Spleen (tissue), 13 donors: ENCODE data around the gene TDRD12. TPM values are rescaled to one million over a fixed set of nuclear protein-coding genes. Genes with fewer than 3 reads are reported as not detected.

ENCODE experiments used
- DNase-seq: peaks from one replicate; pipeline ENCODE4 v3.0.0-alpha.2; 2020
- H3K27ac ChIP-seq, 8 donors: fragments of 200-600 bp; sonication (generic) in 7 of 8; 1 replicate in 4 of 8; 2 replicates in 4 of 8; pipeline versions ENCODE4 v1.5.0 to v1.8.0; 2016 to 2021; ENCODE audit warnings: inconsistent platforms in 4 of 8, mild to moderate bottlenecking in 4 of 8, moderate library complexity in 1 of 8
- H3K27me3 ChIP-seq, 7 donors: fragments of 200-600 bp; sonication (generic) in 6 of 7; replicated peaks in 1 of 7; 1 replicate in 4 of 7; 2 replicates in 3 of 7; pipeline versions ENCODE4 v1.5.0 to v1.8.0; 2016 to 2021; ENCODE audit warnings: inconsistent platforms in 3 of 7, mild to moderate bottlenecking in 1 of 7
- H3K36me3 ChIP-seq, 6 donors: fragments of 200-600 bp; sonication (generic) in 5 of 6; 1 replicate in 4 of 6; 2 replicates in 2 of 6; pipeline versions ENCODE4 v1.5.0 to v1.8.0; 2016 to 2021; ENCODE audit warnings: inconsistent platforms in 2 of 6
- H3K4me1 ChIP-seq, 6 donors: fragments of 200-600 bp; sonication (generic) in 5 of 6; 1 replicate in 3 of 6; 2 replicates in 3 of 6; pipeline versions ENCODE4 v1.5.0 to v1.8.0; 2016 to 2021; ENCODE audit warnings: inconsistent platforms in 3 of 6
- H3K4me3 ChIP-seq, 8 donors: fragments of 200-600 bp; sonication (generic) in 7 of 8; 1 replicate in 4 of 8; 2 replicates in 4 of 8; pipeline versions ENCODE4 v1.5.0 to v1.8.0; 2016 to 2021; ENCODE audit warnings: inconsistent platforms in 4 of 8, mild to moderate bottlenecking in 4 of 8, moderate library complexity in 2 of 8
- H3K9me3 ChIP-seq, 8 donors: fragments of 200-600 bp; sonication (generic) in 7 of 8; 1 replicate in 4 of 8; 2 replicates in 4 of 8; pipeline versions ENCODE4 v1.5.0 to v1.8.0; 2016 to 2021; ENCODE audit warnings: inconsistent platforms in 4 of 8
- CTCF ChIP-seq, 11 experiments: fragments of 200-600 bp in 7 of 11; fragments of 450-650 bp in 4 of 11; sonication (generic) in 4 of 11; IDR thresholded peaks in 8 of 11; conservative IDR thresholded peaks in 3 of 11; 1 replicate in 7 of 11; 2 replicates in 4 of 11; pipeline versions ENCODE4 v1.4.0 to v1.8.0; 2016 to 2021; ENCODE audit warnings: antibody characterized with exemption in 11 of 11, inconsistent platforms in 4 of 11, mild to moderate bottlenecking in 1 of 11
- POLR2A ChIP-seq, 3 donors: fragments of 450-650 bp; IDR thresholded peaks; one replicate each; pipeline ENCODE4 v1.5.1; 2017; ENCODE audit warnings: antibody characterized with exemption in 3 of 3, mild to moderate bottlenecking in 1 of 3
- POLR2AphosphoS5 ChIP-seq, 3 donors: sonication (generic); formaldehyde crosslinking; IDR thresholded peaks; one replicate each; pipeline ENCODE4 v1.5.1; 2017; ENCODE audit warnings: antibody characterized with exemption in 3 of 3
- WGBS, 5 donors: extraction: QIAGEN DNeasy Blood & Tissue Kit in 3 of 5; methylation state at CpG; one replicate each; pipeline versions ENCODE4 v1.1.5 to v1.1.7; 2013 to 2018; 5-methylcytosine and 5-hydroxymethylcytosine counted together
- intact Hi-C: fragments of 100-400 bp; cut with DNase I; formaldehyde crosslinking; loops from one replicate; pipeline ENCODE4 v1.15.0; 2023; ENCODE audit warnings: low total_unique reads
- long read RNA-seq, 2 donors: transcript quantifications; one replicate each; lab custom pipeline, GENCODE V29; 2026
- polyA plus RNA-seq, 3 donors: library from polyadenylated mRNA; stranded (reverse); fragments of 200-250 nt; gene quantifications; one replicate each; pipeline ENCODE4 v1.2.1, GENCODE V29; 2013
- total RNA-seq, 7 donors: library from RNA; depleted of rRNA in 3 of 7; stranded (reverse); fragments of >200 nt in 3 of 7; fragmentation: NEBNext Ultra II Directional in 4 of 7; extraction: Animal tissue kit (Norgen Biotek cat#: 25700) in 4 of 7; gene quantifications; one replicate each; pipeline versions ENCODE4 v1.1.0 to v1.2.1, GENCODE V29; 2016 to 2021
- donor health status: healthy with polysubstance abuse.
- donor health status: DM: no; HTN: no; CAD: no; lungs with moderate emphysema.
- donor health status: DM: no; HTN: no; CAD: no.
- donor health status: Bipolar disorder and iron deficiency.
- donor health status: healthy.
- donor health status: DM: no; HTN: no; CAD: no.
- donor health status: DM: yes; HTN: yes; CAD: no.

TDRD12 gene
- total RNA-seq (1 to 10 TPM in 2 of 7 donors, under 1 TPM in 2, not detected in 3; 0.13 to 4.3 (median 1.4) TPM), polyA plus RNA-seq (under 1 TPM in 2 of 3 donors, not detected in 1; 0.03 to 0.33 TPM)
- long read RNA-seq, donor 1: 0 reads
- long read RNA-seq, donor 2: 0 reads

- intact Hi-C loops: no loop called here
- TF ChIP-seq CTCF (IDR thresholded peaks at IDR 0.05 in 8 of 11, conservative IDR thresholded peaks at IDR 0.05 in 3 of 11): no peak
- peak in 2 of 3 donors; percentile 26 to 37 for TF ChIP-seq POLR2AphosphoS5 (IDR thresholded peaks at IDR 0.05)
- no peak for TF ChIP-seq POLR2A (IDR thresholded peaks at IDR 0.05)
- 91 to 95% (median 94%) methylated on average over 24 to 44 of the region's 44 CpGs for WGBS, 5 donors
- Histone ChIP-seq H3K4me3 (no peak within 1 kb of the TSS), H3K9me3 (peaks cover 0 to 6% (median 0%) of the 10 kb centered on the region in 8 donors), H3K27ac (peak within 1 kb of the TSS in 1 of 8 donors; percentile 18), H3K27me3 (no peaks in the 10 kb centered on the region), H3K4me1 (no peaks in the 10 kb centered on the region), H3K36me3 (peaks cover 0 to 33% (median 6%) of the 10 kb centered on the region in 6 donors)
- DNase-seq: no peak
Observed at GRCh38 chr19:32719611-32720059, at the start of gene TDRD12. Gene TDRD12 (plus strand): TSS chr19:32719767. CDS start chr19:32720073, 306 bp downstream.

- no peak for DNase-seq
- Histone ChIP-seq H3K27me3 (peaks cover 0 to 16% (median 14%) of the 10 kb centered on the region in 7 donors), H3K9me3 (no peaks in the 10 kb centered on the region), H3K36me3 (peaks cover 0 to 13% (median under 1%) of the 10 kb centered on the region in 6 donors), H3K4me3 (no peak overlapping the region), H3K4me1 (peaks cover 16 to 72% (median 45%) of the 10 kb centered on the region in 6 donors), H3K27ac (no peak overlapping the region)
- TF ChIP-seq POLR2A (IDR thresholded peaks at IDR 0.05) (no peak), CTCF (IDR thresholded peaks at IDR 0.05 in 8 of 11, conservative IDR thresholded peaks at IDR 0.05 in 3 of 11) (no peak), POLR2AphosphoS5 (IDR thresholded peaks at IDR 0.05) (no peak)
- intact Hi-C loops: loop anchor here (10.0 kb wide), 1 partner anchor 77 kb away; no protein-coding TSS in a partner anchor
- 45 to 67% (median 51%) methylated on average over 14 of the region's 14 CpGs for WGBS, 5 donors
Observed at GRCh38 chr19:32671883-32672593, 47.5 kb upstream of the TDRD12 start.

- intact Hi-C loops: loop anchor here (10.0 kb wide), 1 partner anchor 78 kb away; no protein-coding TSS in a partner anchor
- Histone ChIP-seq H3K27ac (no peak overlapping the region), H3K4me3 (no peak overlapping the region), H3K36me3 (peaks cover 0 to 5% (median 0%) of the 10 kb centered on the region in 6 donors), H3K4me1 (peaks cover 18 to 80% (median 48%) of the 10 kb centered on the region in 6 donors), H3K27me3 (peaks cover 0 to 24% (median 20%) of the 10 kb centered on the region in 7 donors), H3K9me3 (no peaks in the 10 kb centered on the region)
- 66 to 97% (median 74%) methylated on average over 3 of the region's 3 CpGs for WGBS, 5 donors
- TF ChIP-seq CTCF (IDR thresholded peaks at IDR 0.05 in 8 of 11, conservative IDR thresholded peaks at IDR 0.05 in 3 of 11) (no peak), POLR2A (IDR thresholded peaks at IDR 0.05) (no peak), POLR2AphosphoS5 (IDR thresholded peaks at IDR 0.05) (no peak)
- DNase-seq: no peak
Observed at GRCh38 chr19:32672841-32673240, 46.7 kb upstream of the TDRD12 start.

GRCh38 chr19:32673573-32673972 is 46.0 kb upstream of the TDRD12 start:
- Histone ChIP-seq H3K4me1 (peaks cover 18 to 80% (median 48%) of the 10 kb centered on the region in 6 donors), H3K9me3 (no peaks in the 10 kb centered on the region), H3K36me3 (peaks cover 0 to 4% (median 0%) of the 10 kb centered on the region in 6 donors), H3K27me3 (peaks cover 0 to 31% (median 21%) of the 10 kb centered on the region in 7 donors), H3K4me3 (peak overlapping the region in 2 of 8 donors; percentile 92 to 99), H3K27ac (no peak overlapping the region)
- no peak for DNase-seq
- intact Hi-C loops: loop anchor here (10.0 kb wide), 1 partner anchor 79 kb away; no protein-coding TSS in a partner anchor
- no peak for TF ChIP-seq CTCF (IDR thresholded peaks at IDR 0.05 in 8 of 11, conservative IDR thresholded peaks at IDR 0.05 in 3 of 11)
- TF ChIP-seq POLR2AphosphoS5 (IDR thresholded peaks at IDR 0.05): no peak
- TF ChIP-seq POLR2A (IDR thresholded peaks at IDR 0.05): no peak
- 86 to 94% (median 88%) methylated on average over 10 of the region's 10 CpGs for WGBS, 5 donors
